ENCODE results near the gene NHERF2.
"Not testable (repeated sequence)": the region's sequence is repeated elsewhere in the genome, so short reads cannot be mapped to it uniquely, and the experiment has no call there.

The NHERF2 gene

GRCh38 chr16:2009164-2009711 lies 17.5 kb upstream of the NHERF2 start:
- peaks cover 55% of the 10 kb centered on the region for H3K4me1 Mint-ChIP-seq
- H3K9me3 Mint-ChIP-seq: no peaks in the 10 kb centered on the region
- ATAC-seq: peak; percentile 54
- peak overlapping the region; percentile 83 for H3K4me3 Mint-ChIP-seq
- H3K36me3 Mint-ChIP-seq: peaks cover 35% of the 10 kb centered on the region
- peak overlapping the region; percentile 93 for H3K27ac Mint-ChIP-seq
- no peaks in the 10 kb centered on the region for H3K27me3 Mint-ChIP-seq

GRCh38 chr16:2009791-2010510 lies 16.8 kb upstream of the NHERF2 start, which contains the start of gene ZNF598:
ZNF598 (minus strand) TSS chr16:2009821.
- Mint-ChIP-seq H3K36me3 (peaks cover 32% of the 10 kb centered on the region), H3K27ac (peak within 1 kb of the TSS; percentile 93), H3K9me3 (no peaks in the 10 kb centered on the region), H3K4me1 (peaks cover 48% of the 10 kb centered on the region), H3K4me3 (peak within 1 kb of the TSS; percentile 90), H3K27me3 (no peaks in the 10 kb centered on the region)
- ATAC-seq: peak; percentile 98

- not testable (repeated sequence) for H3K4me3 Mint-ChIP-seq, ATAC-seq, H3K27ac Mint-ChIP-seq, H3K27me3 Mint-ChIP-seq, H3K9me3 Mint-ChIP-seq
- Mint-ChIP-seq H3K36me3 (peaks cover 17% of the 10 kb centered on the region), H3K4me1 (peaks cover 30% of the 10 kb centered on the region)
Measured at GRCh38 chr16:2011726-2012125, 15.0 kb upstream of the NHERF2 start.

GRCh38 chr16:2013527-2013926 lies 13.2 kb upstream of the NHERF2 start:
- Mint-ChIP-seq H3K4me1 (peaks cover 12% of the 10 kb centered on the region), H3K36me3 (peaks cover 3% of the 10 kb centered on the region), H3K27me3 (peaks cover 10% of the 10 kb centered on the region), H3K27ac (no peak overlapping the region), H3K9me3 (no peaks in the 10 kb centered on the region), H3K4me3 (no peak overlapping the region)
- ATAC-seq: no peak

GRCh38 chr16:2015117-2015946 lies 11.4 kb upstream of the NHERF2 start:
- Mint-ChIP-seq H3K36me3 (no peaks in the 10 kb centered on the region), H3K4me3 (no peak overlapping the region), H3K4me1 (peaks cover 3% of the 10 kb centered on the region), H3K9me3 (no peaks in the 10 kb centered on the region), H3K27me3 (peaks cover 21% of the 10 kb centered on the region), H3K27ac (no peak overlapping the region)
- ATAC-seq: no peak

GRCh38 chr16:2015947-2016208 lies 10.8 kb upstream of the NHERF2 start:
- ATAC-seq: no peak
- no peak overlapping the region for H3K4me3 Mint-ChIP-seq
- H3K27me3 Mint-ChIP-seq: peaks cover 27% of the 10 kb centered on the region
- H3K4me1 Mint-ChIP-seq: peaks cover 6% of the 10 kb centered on the region
- no peak overlapping the region for H3K27ac Mint-ChIP-seq
- H3K36me3 Mint-ChIP-seq: no peaks in the 10 kb centered on the region
- H3K9me3 Mint-ChIP-seq: no peaks in the 10 kb centered on the region

- H3K9me3 Mint-ChIP-seq: no peaks in the 10 kb centered on the region
- no peaks in the 10 kb centered on the region for H3K36me3 Mint-ChIP-seq
- peaks cover 8% of the 10 kb centered on the region for H3K4me1 Mint-ChIP-seq
- peaks cover 33% of the 10 kb centered on the region for H3K27me3 Mint-ChIP-seq
- no peak overlapping the region for H3K4me3 Mint-ChIP-seq
- no peak overlapping the region for H3K27ac Mint-ChIP-seq
- no peak for ATAC-seq
Measured at GRCh38 chr16:2016407-2016922, 10.2 kb upstream of the NHERF2 start.

GRCh38 chr16:2019518-2019920 lies 7.2 kb upstream of the NHERF2 start, which contains the start of gene NPW:
NPW (plus strand) TSS chr16:2019785.
- Mint-ChIP-seq H3K4me3 (peak within 1 kb of the TSS; percentile 58), H3K36me3 (no peaks in the 10 kb centered on the region), H3K27me3 (peaks cover 60% of the 10 kb centered on the region), H3K27ac (no peak within 1 kb of the TSS), H3K9me3 (no peaks in the 10 kb centered on the region), H3K4me1 (peaks cover 24% of the 10 kb centered on the region)
- ATAC-seq: no peak

GRCh38 chr16:2019921-2020831 lies 6.5 kb upstream of the NHERF2 start:
- ATAC-seq: no peak
- Mint-ChIP-seq H3K9me3 (no peaks in the 10 kb centered on the region), H3K36me3 (no peaks in the 10 kb centered on the region), H3K4me3 (peak overlapping the region; percentile 58), H3K4me1 (peaks cover 25% of the 10 kb centered on the region), H3K27ac (no peak overlapping the region), H3K27me3 (peaks cover 66% of the 10 kb centered on the region)

GRCh38 chr16:2022723-2023091 lies 4.0 kb upstream of the NHERF2 start:
- Mint-ChIP-seq H3K36me3 (no peaks in the 10 kb centered on the region), H3K9me3 (no peaks in the 10 kb centered on the region), H3K27ac (peak overlapping the region; percentile 75), H3K4me3 (peak overlapping the region; percentile 72), H3K4me1 (peaks cover 33% of the 10 kb centered on the region), H3K27me3 (peaks cover 75% of the 10 kb centered on the region)
- peak; percentile 39 for ATAC-seq

- Mint-ChIP-seq H3K4me1 (peaks cover 33% of the 10 kb centered on the region), H3K9me3 (no peaks in the 10 kb centered on the region), H3K27me3 (peaks cover 74% of the 10 kb centered on the region), H3K36me3 (no peaks in the 10 kb centered on the region), H3K4me3 (peak overlapping the region; percentile 72), H3K27ac (peak overlapping the region; percentile 75)
- peak; percentile 88 for ATAC-seq
Measured at GRCh38 chr16:2023092-2024031, 3.3 kb upstream of the NHERF2 start.

- Mint-ChIP-seq H3K9me3 (no peaks in the 10 kb centered on the region), H3K4me3 (peak overlapping the region; percentile 26), H3K27ac (peak overlapping the region; percentile 39), H3K4me1 (peaks cover 33% of the 10 kb centered on the region), H3K36me3 (no peaks in the 10 kb centered on the region), H3K27me3 (peaks cover 74% of the 10 kb centered on the region)
- ATAC-seq: no peak
Measured at GRCh38 chr16:2024032-2024420, 2.7 kb upstream of the NHERF2 start.

- no peak for ATAC-seq
- H3K4me1 Mint-ChIP-seq: peaks cover 33% of the 10 kb centered on the region
- H3K9me3 Mint-ChIP-seq: no peaks in the 10 kb centered on the region
- H3K27ac Mint-ChIP-seq: no peak overlapping the region
- H3K4me3 Mint-ChIP-seq: peak overlapping the region; percentile 12
- no peaks in the 10 kb centered on the region for H3K36me3 Mint-ChIP-seq
- peaks cover 76% of the 10 kb centered on the region for H3K27me3 Mint-ChIP-seq
Measured at GRCh38 chr16:2025251-2025650, 1.5 kb upstream of the NHERF2 start.
